Activated CD8-positive, alpha-beta memory T cell treated with anti-CD3 and anti-CD28 coated beads for 4 hours (primary cell): ENCODE data around the gene AGXT.

Source experiments
- DNase-seq, 2 donors: peaks; one replicate each; pipeline ENCODE4 v3.0.0-alpha.2; 2020; ENCODE audit warnings: low read depth in 2 of 2

Gene AGXT

GRCh38 chr2:240914645-240915525 is 46.3 kb downstream of the AGXT start:
- DNase-seq, result no peak

- DNase-seq, result no peak
Observed at GRCh38 chr2:240915526-240916341, 47.1 kb downstream of the AGXT start.

- no peak for DNase-seq
Observed at GRCh38 chr2:240916571-240917008, 48.0 kb downstream of the AGXT start.

GRCh38 chr2:240917009-240917683 is 48.5 kb downstream of the AGXT start:
- no peak for DNase-seq

GRCh38 chr2:240917684-240918257 is 49.1 kb downstream of the AGXT start:
- no peak for DNase-seq

- no peak for DNase-seq
Observed at GRCh38 chr2:240918258-240919091, 49.9 kb downstream of the AGXT start.

GRCh38 chr2:240919161-240919781 is 50.6 kb downstream of the AGXT start:
- no peak for DNase-seq

- no peak for DNase-seq
Observed at GRCh38 chr2:240919786-240920782, 51.5 kb downstream of the AGXT start.

- no peak for DNase-seq
Observed at GRCh38 chr2:240920783-240921231, 52.2 kb downstream of the AGXT start.

GRCh38 chr2:240921311-240921994 is 52.8 kb downstream of the AGXT start:
- DNase-seq, result no peak

- no peak for DNase-seq
Observed at GRCh38 chr2:240921995-240922244, 53.3 kb downstream of the AGXT start.

GRCh38 chr2:240922245-240922981 is 53.8 kb downstream of the AGXT start:
- no peak for DNase-seq

GRCh38 chr2:240922982-240923537 is 54.4 kb downstream of the AGXT start:
- no peak for DNase-seq

GRCh38 chr2:240925191-240925567 is 56.6 kb downstream of the AGXT start:
- DNase-seq, result no peak

- DNase-seq, result no peak
Observed at GRCh38 chr2:240925568-240926515, 57.2 kb downstream of the AGXT start.

GRCh38 chr2:240926516-240927389 is 58.1 kb downstream of the AGXT start:
- DNase-seq, result no peak
